GM19099 (cell line): ENCODE measurements around the gene BHLHA15.

Source experiments
- POLR2A ChIP-seq: IDR thresholded peaks from 3 replicates; pipeline ENCODE4 v1.6.1; 2011; ENCODE audit warnings: low read depth; ENCODE audit not compliant: insufficient read length; ENCODE audit errors: extremely low read depth

Gene BHLHA15

DNA sequence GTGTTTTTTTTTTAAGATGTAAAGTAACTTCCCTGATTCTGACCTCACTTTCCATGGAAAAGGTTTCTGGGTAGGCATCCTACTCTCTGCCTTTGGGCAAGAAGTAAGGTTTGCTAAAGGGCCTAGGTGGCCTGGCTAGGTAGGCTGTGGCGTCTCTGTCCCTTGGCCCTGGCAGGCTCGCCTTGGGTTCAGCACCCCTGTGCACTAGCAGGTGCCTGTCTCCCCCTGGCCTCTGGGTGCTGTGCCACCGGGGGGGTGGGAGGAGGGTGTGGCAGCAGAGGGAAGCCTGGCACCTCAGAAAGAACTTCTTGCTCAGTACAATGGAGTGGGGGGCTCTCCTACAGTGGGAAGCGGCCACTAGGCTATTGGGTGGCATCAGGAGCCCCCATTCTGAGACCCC is 26.8 kb downstream of the BHLHA15 start:
- no peak for TF ChIP-seq POLR2A

GRCh38 chr7:98238976-98239375 is 27.7 kb downstream of the BHLHA15 start:
- TF ChIP-seq POLR2A, result no peak

DNA sequence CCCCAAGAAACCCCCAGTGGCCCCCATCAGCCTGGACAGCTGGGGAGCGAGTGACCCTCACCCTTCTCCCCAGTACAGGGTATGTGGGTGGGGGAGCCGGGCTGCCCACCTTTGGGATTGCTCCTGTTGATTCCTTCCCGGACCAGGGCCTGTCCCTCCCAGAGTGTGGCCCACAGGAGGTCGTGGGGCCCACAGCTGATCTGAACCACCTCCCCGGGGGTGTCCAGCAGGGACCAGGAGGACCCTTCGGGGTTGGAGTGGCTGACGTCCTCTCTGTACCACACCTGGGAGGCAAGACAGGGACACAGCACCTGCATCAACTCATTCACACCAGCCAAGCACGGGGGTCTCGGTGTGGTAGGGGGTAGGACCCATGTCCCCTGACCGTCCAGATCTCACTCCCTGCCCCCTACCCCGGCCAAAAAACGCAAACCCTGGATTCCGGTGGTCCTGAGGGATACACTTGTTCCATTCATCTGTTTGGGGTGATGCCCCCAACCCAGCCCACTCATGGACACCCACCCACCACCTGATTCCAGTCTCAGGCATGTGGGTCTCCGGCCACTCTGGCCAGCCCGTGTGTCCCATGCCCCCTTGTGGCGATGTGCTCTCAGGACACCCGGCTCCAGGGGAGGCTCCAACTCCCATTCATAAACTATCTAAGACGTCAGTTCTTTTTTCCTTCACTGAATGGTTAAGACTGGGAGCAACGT is 29.9 kb downstream of the BHLHA15 start:
- no peak for TF ChIP-seq POLR2A

GRCh38 chr7:98241674-98242241 is 30.5 kb downstream of the BHLHA15 start:
- no peak for TF ChIP-seq POLR2A

DNA sequence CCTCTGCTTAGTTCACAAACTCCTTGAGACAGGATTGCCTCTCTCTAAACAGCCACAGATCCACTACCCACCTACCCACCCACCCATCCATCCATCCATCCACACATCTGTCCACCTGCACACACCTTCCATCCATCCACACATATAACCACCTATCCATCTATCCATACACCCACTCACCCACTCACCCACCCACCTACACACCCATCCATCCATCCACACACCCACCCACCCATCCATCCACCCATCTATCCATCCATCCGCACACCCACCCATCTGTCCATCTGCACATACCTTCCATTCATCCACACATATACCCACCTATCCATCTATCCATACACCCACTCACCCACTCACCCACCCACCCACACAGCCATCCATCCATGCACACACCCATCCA is 31.1 kb downstream of the BHLHA15 start:
- TF ChIP-seq POLR2A, result no peak

DNA sequence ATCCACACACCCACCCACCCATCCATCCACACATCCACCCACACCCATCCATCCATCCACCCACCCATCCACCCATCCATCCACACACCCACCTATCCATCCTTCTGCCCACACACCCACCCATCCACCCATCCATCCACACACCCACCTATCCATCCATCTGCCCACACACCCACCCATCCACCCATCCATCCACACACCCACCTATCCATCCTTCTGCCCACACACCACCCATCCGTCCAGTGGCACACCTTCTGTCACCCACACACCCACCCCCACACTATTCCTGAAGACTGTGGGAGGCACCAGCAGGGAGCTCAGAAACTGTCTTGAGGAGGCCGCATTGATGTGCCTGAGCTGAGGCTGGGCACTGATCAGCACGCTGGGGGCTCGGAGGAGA is 31.7 kb downstream of the BHLHA15 start:
- no peak for TF ChIP-seq POLR2A

GRCh38 chr7:98244871-98245270 is 33.6 kb downstream of the BHLHA15 start:
- no peak for TF ChIP-seq POLR2A

DNA sequence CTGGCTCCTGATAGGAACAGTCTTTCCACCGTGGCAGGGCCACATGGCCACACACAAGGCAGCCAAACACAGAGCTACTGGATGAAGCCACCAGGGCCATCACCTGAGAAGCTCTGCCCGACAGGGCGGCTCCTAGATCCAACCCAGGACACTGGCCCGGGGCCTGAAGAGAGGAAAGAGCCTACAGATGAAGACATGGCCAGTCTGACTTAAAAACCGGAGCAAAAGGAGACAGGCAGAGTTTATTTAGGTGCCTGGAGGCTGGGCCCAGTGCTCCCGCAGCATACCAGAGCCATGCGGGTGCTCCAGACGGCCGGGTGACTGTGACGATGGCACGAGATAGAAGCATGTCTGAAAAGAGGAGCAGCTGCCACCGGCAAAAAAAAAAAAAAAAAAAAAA is 36.9 kb downstream of the BHLHA15 start:
- TF ChIP-seq POLR2A, result no peak

- no peak for TF ChIP-seq POLR2A
Measured at GRCh38 chr7:98249106-98249505, 37.9 kb downstream of the BHLHA15 start.

- peak; percentile 37 for TF ChIP-seq POLR2A
Measured at GRCh38 chr7:98250789-98251188, 39.5 kb downstream of the BHLHA15 start.

DNA sequence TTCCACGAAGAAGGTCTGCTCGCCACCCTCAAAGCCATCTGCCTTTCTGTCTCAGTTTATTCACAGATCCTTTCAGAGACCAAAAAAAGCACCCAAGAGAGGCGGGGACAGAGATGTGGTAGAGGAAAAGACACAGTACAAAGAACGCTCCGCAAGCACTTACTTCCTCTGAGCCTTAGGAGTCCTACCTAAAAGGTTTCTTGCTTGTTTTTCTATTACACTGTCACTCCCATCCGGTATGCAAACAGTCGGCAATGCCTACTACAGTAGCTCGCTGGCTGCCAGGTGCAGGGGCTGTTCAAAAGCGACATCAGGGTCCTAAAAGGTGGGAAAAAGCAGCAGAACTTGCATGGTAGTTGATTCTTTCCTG is 40.0 kb downstream of the BHLHA15 start:
- TF ChIP-seq POLR2A, result peak; percentile 2

DNA sequence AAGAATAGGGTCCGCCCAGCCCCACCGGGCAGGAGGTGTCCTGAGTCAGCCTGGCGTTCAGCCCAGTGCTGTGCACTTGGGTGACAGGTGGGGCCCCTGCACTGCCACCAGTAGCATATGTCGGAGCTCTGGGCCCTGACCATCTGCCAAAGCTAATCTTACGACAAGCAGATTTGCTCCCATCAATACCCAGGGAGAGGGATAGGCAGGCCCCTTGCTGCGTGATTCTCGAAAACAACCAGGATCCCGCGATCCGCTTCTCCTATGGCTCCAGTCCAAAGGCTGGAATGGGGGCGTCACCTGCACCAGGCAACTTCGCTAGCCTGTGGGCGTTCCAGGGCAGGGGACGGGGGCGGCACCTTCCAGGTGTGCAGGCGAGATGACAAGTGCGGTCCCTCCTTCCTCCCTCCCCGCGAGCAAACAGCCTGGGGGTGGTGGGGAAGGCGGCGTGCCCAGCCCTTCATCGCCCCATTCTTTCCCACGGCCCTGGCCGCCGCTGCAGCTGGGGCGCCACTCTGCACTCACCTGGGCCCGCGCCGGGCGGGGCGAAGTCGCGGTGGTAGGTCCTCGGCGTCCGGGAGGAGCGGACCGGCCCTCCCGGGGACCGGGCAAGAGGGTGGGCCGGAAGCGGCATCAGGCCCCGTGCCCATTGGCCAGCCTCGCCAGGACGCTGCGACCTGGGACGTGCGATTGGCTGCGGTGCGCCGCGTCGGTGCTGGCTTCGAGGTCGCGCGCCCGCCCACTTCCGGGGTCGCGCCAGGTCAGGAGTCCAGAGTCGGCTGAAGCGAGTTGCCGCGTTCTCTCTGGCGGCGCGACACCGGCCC is 40.6 kb downstream of the BHLHA15 start, which contains the start of gene TECPR1:
Gene TECPR1, minus strand, starts transcription at position 632 of the 824 bp plus-strand sequence. CDS start 6,086 bp downstream, outside the sequence.
- peak; percentile 67 for TF ChIP-seq POLR2A

DNA sequence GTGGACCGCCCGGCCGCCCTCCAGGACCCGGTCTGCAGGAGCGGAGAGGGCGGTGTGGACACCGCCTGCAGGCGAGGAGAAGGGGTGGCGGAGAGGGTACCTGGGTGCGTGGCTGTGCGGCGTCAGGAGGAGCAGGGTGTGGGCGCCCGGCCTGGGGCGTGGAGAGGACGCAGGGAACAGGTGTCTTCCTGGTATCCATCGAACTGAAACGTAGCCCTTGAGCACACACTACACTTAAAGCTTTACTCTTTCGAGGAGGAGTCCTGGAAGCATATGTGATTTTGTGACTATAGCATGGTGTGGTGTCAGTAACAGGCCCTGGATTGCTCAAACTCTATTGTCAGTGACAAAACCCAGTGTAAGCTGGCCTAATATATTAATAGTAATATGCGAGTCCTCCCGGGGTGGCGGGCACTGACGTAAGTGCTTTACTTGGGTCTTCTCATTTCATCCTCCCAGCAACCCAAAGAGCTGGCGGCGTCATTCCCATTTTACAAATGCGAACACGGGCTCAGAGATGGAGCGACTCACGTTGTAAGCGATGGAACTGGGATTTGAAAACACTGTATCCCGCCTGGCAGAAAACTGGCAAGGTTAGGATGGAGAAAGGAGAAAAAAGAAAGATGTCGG is 41.3 kb downstream of the BHLHA15 start:
- TF ChIP-seq POLR2A, result no peak

DNA sequence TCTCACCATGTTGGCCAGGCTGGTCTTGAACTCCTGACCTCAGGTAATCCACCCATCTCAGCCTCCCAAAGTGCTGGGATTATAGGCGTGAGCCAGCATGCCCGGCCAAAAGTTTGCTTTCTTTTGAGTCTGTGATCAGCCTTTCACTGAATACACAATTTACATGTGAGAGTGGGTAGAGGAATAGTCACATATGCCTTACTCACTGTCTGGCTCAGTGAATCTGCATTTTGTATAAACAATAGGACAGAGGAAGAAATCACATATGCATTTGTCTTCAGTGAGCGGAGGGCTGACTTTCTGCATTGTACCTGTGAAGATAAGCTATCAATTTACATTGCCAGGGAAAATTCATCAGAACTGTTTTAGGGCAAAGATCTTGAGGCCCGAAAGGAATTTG is 43.3 kb downstream of the BHLHA15 start:
- TF ChIP-seq POLR2A, result no peak

- no peak for TF ChIP-seq POLR2A
Measured at GRCh38 chr7:98254951-98255610, 43.8 kb downstream of the BHLHA15 start.

DNA sequence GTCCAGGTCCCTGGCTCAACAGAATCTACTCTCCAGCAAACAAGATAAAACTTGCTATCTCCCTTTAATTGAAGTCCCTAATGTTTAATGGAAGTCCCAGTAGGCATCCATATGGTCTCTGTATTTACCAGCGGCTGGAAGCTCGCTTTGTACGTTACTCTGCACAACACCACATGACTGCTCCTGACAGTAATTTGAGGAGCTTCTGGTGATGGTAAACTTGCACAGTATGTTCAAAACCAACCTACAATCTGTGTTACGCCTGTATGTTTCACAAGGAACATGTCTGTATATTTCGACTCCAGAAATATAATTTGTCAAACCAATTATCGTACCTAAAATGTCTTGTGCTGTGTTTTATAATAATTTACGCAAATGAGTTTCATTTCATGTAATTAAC is 45.2 kb downstream of the BHLHA15 start:
- no peak for TF ChIP-seq POLR2A

GRCh38 chr7:98257701-98258100 is 46.5 kb downstream of the BHLHA15 start:
- no peak for TF ChIP-seq POLR2A
